B cell (primary cell): Measurements from ENCODE around the gene TSPAN5. TPM values are rescaled to one million over a fixed set of nuclear protein-coding genes. Genes with fewer than 3 reads are reported as not detected.

Experiments used
- ATAC-seq: fragments of 200-7000 bp; cut with Tn5 transposase; one replicate; pipeline ENCODE4 v1.10.0; 2021; ENCODE audit warnings: low read depth, mild to moderate bottlenecking, moderate number of reproducible peaks, moderate library complexity
- CTCF ChIA-PET: fragments of 350-600 bp; sonication (Branson Sonifier 250); formaldehyde crosslinking; loops from one replicate; lab custom pipeline; 2021; ENCODE audit warnings: antibody characterized with exemption, inconsistent platforms; lab: Charles Lee
- POLR2A ChIA-PET: fragments of 350-600 bp; sonication (Branson Sonifier 250); formaldehyde crosslinking; loops from one replicate; lab custom pipeline; 2021; ENCODE audit warnings: antibody characterized with exemption; lab: Charles Lee
- DNase-seq: peaks from one replicate; pipeline ENCODE4 v3.0.0; 2013
- H2AFZ ChIP-seq: 2 replicates; pipeline ENCODE4 v1.6.1; 2012; ENCODE audit warnings: mild to moderate bottlenecking, low read depth, low read length; ENCODE audit not compliant: insufficient read depth, poor library complexity, severe bottlenecking
- H3K27ac ChIP-seq, 2 donors: 1 replicate in 1 of 2; 2 replicates in 1 of 2; pipeline ENCODE4 v1.5.1; 2012 to 2013; ENCODE audit warnings: low read length in 2 of 2, mild to moderate bottlenecking in 2 of 2, moderate library complexity in 1 of 2
- H3K27me3 ChIP-seq, 4 experiments: fragments of 200-600 bp in 1 of 4; sonication (generic) in 1 of 4; replicated peaks in 1 of 4; 1 replicate in 2 of 4; 2 replicates in 2 of 4; pipeline versions ENCODE4 v1.6.1 to v1.7.0; 2013 to 2016; ENCODE audit warnings: low read length in 3 of 4, mild to moderate bottlenecking in 2 of 4, mixed read lengths in 1 of 4, moderate library complexity in 1 of 4; ENCODE audit not compliant: insufficient read depth in 4 of 4, control insufficient read depth in 3 of 4; ENCODE audit errors: control extremely low read depth in 1 of 4
- H3K36me3 ChIP-seq, 2 experiments: replicated peaks in 1 of 2; 1 replicate in 1 of 2; 2 replicates in 1 of 2; pipeline versions ENCODE4 v1.6.1 to v1.7.1; 2013; ENCODE audit warnings: low read length in 1 of 2; ENCODE audit not compliant: insufficient read depth in 2 of 2, control insufficient read depth in 1 of 2; ENCODE audit errors: control extremely low read depth in 1 of 2, extremely low read depth in 1 of 2
- H3K4me1 ChIP-seq, 2 donors: fragments of 200-600 bp in 1 of 2; sonication (generic) in 1 of 2; 1 replicate in 1 of 2; 2 replicates in 1 of 2; pipeline versions ENCODE4 v1.5.1 to v1.6.1; 2013 to 2017; ENCODE audit warnings: low read length in 2 of 2; ENCODE audit not compliant: control insufficient read depth in 2 of 2, insufficient read depth in 2 of 2
- H3K4me2 ChIP-seq: replicated peaks from 2 replicates; pipeline ENCODE3; 2012; ENCODE audit warnings: mild to moderate bottlenecking, low read depth, low read length; ENCODE audit not compliant: poor library complexity, severe bottlenecking
- H3K4me3 ChIP-seq, 5 experiments: fragments of 200-600 bp in 1 of 5; sonication (generic) in 1 of 5; 1 replicate in 3 of 5; 2 replicates in 2 of 5; pipeline versions ENCODE4 v1.5.1 to v1.7.0; 2011 to 2016; ENCODE audit warnings: low read length in 4 of 5, mild to moderate bottlenecking in 4 of 5, low read depth in 2 of 5, control low read depth in 1 of 5, moderate library complexity in 1 of 5; ENCODE audit not compliant: insufficient read depth in 1 of 5; ENCODE audit errors: control extremely low read depth in 1 of 5, extremely low read depth in 1 of 5
- H3K79me2 ChIP-seq: fragments of 200-600 bp; sonication (generic); one replicate; pipeline ENCODE4 v1.6.0; 2016; ENCODE audit warnings: low read length; ENCODE audit not compliant: control insufficient read depth, insufficient read depth
- H3K9ac ChIP-seq: fragments of 200-600 bp; sonication (generic); 2 replicates; pipeline ENCODE4 v1.6.1; 2017; ENCODE audit warnings: mild to moderate bottlenecking, low read length, moderate library complexity
- H3K9me3 ChIP-seq, 3 donors: one replicate each; pipeline versions ENCODE4 v1.6.1 to v1.7.1; 2013; ENCODE audit warnings: low read length in 2 of 3; ENCODE audit not compliant: control insufficient read depth in 2 of 3, insufficient read depth in 1 of 3; ENCODE audit errors: control extremely low read depth in 1 of 3
- H4K20me1 ChIP-seq: 2 replicates; pipeline ENCODE4 v1.6.0; 2012; ENCODE audit warnings: mild to moderate bottlenecking, low read length; ENCODE audit not compliant: insufficient read depth, control insufficient read depth, poor library complexity, severe bottlenecking
- H3K27ac Mint-ChIP-seq: one replicate; pipeline ENCODE4 v1.8.0; 2021; ENCODE audit warnings: mixed read lengths
- H3K27me3 Mint-ChIP-seq: one replicate; pipeline ENCODE4 v1.8.0; 2021; ENCODE audit warnings: mixed read lengths
- H3K4me1 Mint-ChIP-seq: one replicate; pipeline ENCODE4 v1.8.0; 2021; ENCODE audit warnings: mixed read lengths
- H3K4me3 Mint-ChIP-seq: one replicate; pipeline ENCODE4 v1.8.0; 2021; ENCODE audit warnings: mixed read lengths
- H3K9me3 Mint-ChIP-seq: one replicate; pipeline ENCODE4 v1.8.0; 2022; ENCODE audit warnings: mixed read lengths; ENCODE audit not compliant: insufficient read depth
- EZH2 ChIP-seq: IDR thresholded peaks from 2 replicates; pipeline ENCODE4 v1.6.1; 2012; ENCODE audit warnings: borderline replicate concordance, low read depth, mild to moderate bottlenecking, moderate library complexity, low read length; ENCODE audit not compliant: insufficient read depth, poor library complexity, severe bottlenecking
- WGBS: methylation state at CpG from one replicate; pipeline ENCODE4 v1.1.5; 2013; ENCODE audit warnings: missing lambda C conversion rate; ENCODE audit not compliant: insufficient coverage; 5-methylcytosine and 5-hydroxymethylcytosine counted together
- intact Hi-C: fragments of 100-400 bp; cut with micrococcal nuclease; formaldehyde crosslinking; loops from one replicate; pipeline ENCODE4 v1.10.0; 2022
- polyA plus RNA-seq: library from polyadenylated mRNA; depleted of rRNA; stranded (reverse); fragments of >200 nt; gene quantifications from 2 replicates; pipeline ENCODE4 v1.2.3, GENCODE V29; 2012
- total RNA-seq, 2 donors: library from RNA; stranded (reverse); fragments of 120-200 nt in 1 of 2; gene quantifications; 1 replicate in 1 of 2; 2 replicates in 1 of 2; pipeline versions ENCODE4 v1.2.3 to v1.2.4, GENCODE V29; 2013 to 2022
- TF ChIP-seq, protein P1 (sequence below): fragments of 200-600 bp; IDR thresholded peaks from one replicate; pipeline ENCODE4 v1.8.0; 2022; ENCODE audit warnings: antibody characterized with exemption, mild to moderate bottlenecking

TSPAN5 gene
- total and polyA plus RNA-seq, 2 donors (not counting 1 experiment from before 2014, with no cell fraction given) = 2.6 to 5.3 TPM

DNA sequence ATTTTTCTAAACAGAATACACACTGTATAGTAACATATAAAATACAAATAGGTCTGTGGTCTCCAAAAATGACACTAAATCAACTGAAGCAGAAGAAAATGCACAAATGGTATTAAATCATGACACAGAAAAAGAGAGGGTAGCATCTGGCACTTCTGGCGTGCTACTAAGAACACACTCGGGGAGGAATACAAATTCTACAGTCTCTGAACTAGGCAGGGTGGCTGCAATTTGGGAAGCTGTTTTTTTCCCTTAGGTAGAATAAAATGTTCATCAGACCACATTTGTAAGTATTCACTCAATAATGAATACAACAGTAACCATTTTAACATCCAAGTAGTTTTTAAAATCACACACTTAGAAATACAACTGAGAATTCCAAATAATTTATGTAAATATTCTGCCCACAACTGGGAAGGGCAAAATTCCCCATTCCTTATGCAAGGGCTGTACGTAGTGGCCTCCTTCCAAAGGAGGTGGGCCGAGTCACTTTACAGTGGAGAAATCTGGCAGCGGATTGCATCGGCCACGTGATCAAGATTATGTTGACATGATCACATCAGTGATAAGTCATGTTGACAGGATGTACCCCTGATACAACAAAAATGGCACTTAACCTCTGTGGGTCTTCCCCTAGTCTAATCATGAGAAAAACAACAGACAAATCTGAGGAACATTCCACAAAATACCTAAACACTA lies 101.1 kb downstream of the TSPAN5 start:
- Histone ChIP-seq H3K27ac (no peak overlapping the region), H3K4me2 (no peak overlapping the region), H3K27me3 (no peaks in the 10 kb centered on the region), H3K9me3 (no peaks in the 10 kb centered on the region), H3K79me2 (no peaks in the 10 kb centered on the region), H3K4me3 (no peak overlapping the region), H2AFZ (no peak overlapping the region), H3K4me1 (no peaks in the 10 kb centered on the region), H4K20me1 (no peaks in the 10 kb centered on the region), H3K9ac (no peak overlapping the region), H3K36me3 (no peaks in the 10 kb centered on the region)
- Mint-ChIP-seq H3K27ac (no peak overlapping the region), H3K27me3 (no peaks in the 10 kb centered on the region), H3K4me3 (no peak overlapping the region), H3K4me1 (no peaks in the 10 kb centered on the region), H3K9me3 (no peaks in the 10 kb centered on the region)
- no peak for DNase-seq
- intact Hi-C loops = no loop called here
- ChIA-PET CTCF (no interaction called here), POLR2A (no interaction called here)
- TF ChIP-seq EZH2 = no peak
- TF ChIP-seq, protein P1, sequence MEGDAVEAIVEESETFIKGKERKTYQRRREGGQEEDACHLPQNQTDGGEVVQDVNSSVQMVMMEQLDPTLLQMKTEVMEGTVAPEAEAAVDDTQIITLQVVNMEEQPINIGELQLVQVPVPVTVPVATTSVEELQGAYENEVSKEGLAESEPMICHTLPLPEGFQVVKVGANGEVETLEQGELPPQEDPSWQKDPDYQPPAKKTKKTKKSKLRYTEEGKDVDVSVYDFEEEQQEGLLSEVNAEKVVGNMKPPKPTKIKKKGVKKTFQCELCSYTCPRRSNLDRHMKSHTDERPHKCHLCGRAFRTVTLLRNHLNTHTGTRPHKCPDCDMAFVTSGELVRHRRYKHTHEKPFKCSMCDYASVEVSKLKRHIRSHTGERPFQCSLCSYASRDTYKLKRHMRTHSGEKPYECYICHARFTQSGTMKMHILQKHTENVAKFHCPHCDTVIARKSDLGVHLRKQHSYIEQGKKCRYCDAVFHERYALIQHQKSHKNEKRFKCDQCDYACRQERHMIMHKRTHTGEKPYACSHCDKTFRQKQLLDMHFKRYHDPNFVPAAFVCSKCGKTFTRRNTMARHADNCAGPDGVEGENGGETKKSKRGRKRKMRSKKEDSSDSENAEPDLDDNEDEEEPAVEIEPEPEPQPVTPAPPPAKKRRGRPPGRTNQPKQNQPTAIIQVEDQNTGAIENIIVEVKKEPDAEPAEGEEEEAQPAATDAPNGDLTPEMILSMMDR = no peak
- no peak for ATAC-seq
- 87% methylated on average over 3 of the region's 7 CpGs for WGBS

DNA sequence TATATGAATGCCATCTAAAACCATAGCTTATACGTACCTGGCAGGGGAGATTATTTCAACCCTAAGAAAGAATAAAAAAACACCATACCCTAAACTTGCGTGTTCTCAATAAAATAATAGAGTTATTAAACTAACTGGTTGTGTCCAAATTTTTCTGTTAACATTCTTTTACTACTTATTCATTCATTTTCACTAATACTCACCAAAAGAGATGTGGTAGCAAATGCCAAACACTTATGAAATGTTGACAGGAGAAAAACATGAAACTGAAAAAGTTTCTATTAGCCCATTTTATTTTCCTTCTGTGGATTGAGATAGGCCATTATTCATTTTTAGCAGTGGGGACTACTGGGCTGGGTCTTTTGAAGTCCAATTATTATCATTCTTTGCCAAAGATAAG lies 102.0 kb downstream of the TSPAN5 start:
- Mint-ChIP-seq H3K4me3 (no peak overlapping the region), H3K9me3 (no peaks in the 10 kb centered on the region), H3K27ac (no peak overlapping the region), H3K27me3 (peaks cover 3% of the 10 kb centered on the region), H3K4me1 (no peaks in the 10 kb centered on the region)
- no peaks in the 10 kb centered on the region for H4K20me1 ChIP-seq
- no CpG with 5 or more reads among the region's 2 CpGs for WGBS
- H3K4me1 ChIP-seq = no peaks in the 10 kb centered on the region
- H3K27ac ChIP-seq = no peak overlapping the region
- TF ChIP-seq, protein P1 = no peak
- TF ChIP-seq EZH2 = no peak
- H3K4me2 ChIP-seq = no peak overlapping the region
- no peak overlapping the region for H3K9ac ChIP-seq
- H2AFZ ChIP-seq = no peak overlapping the region
- no peaks in the 10 kb centered on the region for H3K79me2 ChIP-seq
- no peaks in the 10 kb centered on the region for H3K9me3 ChIP-seq
- intact Hi-C loops = no loop called here
- no peak overlapping the region for H3K4me3 ChIP-seq
- DNase-seq (no peak), ATAC-seq (no peak)
- ChIA-PET POLR2A (no interaction called here), CTCF (no interaction called here)
- no peaks in the 10 kb centered on the region for H3K27me3 ChIP-seq
- no peaks in the 10 kb centered on the region for H3K36me3 ChIP-seq
